BJ (cell line): ENCODE measurements around the gene TJP2. TPM values are rescaled to one million over a fixed set of nuclear protein-coding genes. Genes with fewer than 3 reads are reported as not detected.

Experiments used
- CTCF ChIA-PET: fragments of 350-600 bp; formaldehyde crosslinking; extraction: SDS; loops from one replicate; lab custom pipeline; 2021; ENCODE audit warnings: antibody characterized with exemption, inconsistent platforms; lab: Yijun Ruan, JAX
- POLR2A ChIA-PET: fragments of 300-600 bp; sonication (Branson Sonifier 250); formaldehyde crosslinking; extraction: SDS; loops from one replicate; lab custom pipeline; 2021; ENCODE audit warnings: antibody characterized with exemption; lab: Charles Lee
- DNase-seq: peaks from one replicate; pipeline ENCODE4 v3.0.0-alpha.2; 2011; ENCODE audit warnings: low read depth
- H3K27me3 ChIP-seq: 2 replicates; pipeline ENCODE4 v1.6.0; 2011; ENCODE audit warnings: low read length; ENCODE audit not compliant: control insufficient read depth, insufficient read depth
- H3K36me3 ChIP-seq: 2 replicates; pipeline ENCODE4 v1.5.1; 2011; ENCODE audit warnings: low read length; ENCODE audit not compliant: control insufficient read depth, insufficient read depth
- H3K4me3 ChIP-seq: 2 replicates; pipeline ENCODE4 v1.5.1; 2011; ENCODE audit warnings: low read depth, mild to moderate bottlenecking, control low read depth, low read length
- CTCF ChIP-seq: IDR thresholded peaks from 2 replicates; pipeline ENCODE4 v1.5.1; 2011; ENCODE audit warnings: low read depth, mild to moderate bottlenecking, control low read depth, inconsistent platforms, low read length, moderate library complexity; ENCODE audit not compliant: insufficient read depth
- polyA plus RNA-seq: library from polyadenylated mRNA; depleted of rRNA; stranded (reverse); fragments of >200 nt; gene quantifications from 2 replicates; pipeline ENCODE4 v1.2.3, GENCODE V29; 2011

The TJP2 gene
- polyA plus RNA-seq, 1 experiment: 5.6 TPM

- Histone ChIP-seq H3K4me3 (no peak overlapping the region), H3K36me3 (no peaks in the 10 kb centered on the region), H3K27me3 (no peaks in the 10 kb centered on the region)
- no peak for DNase-seq
- CTCF ChIA-PET: no interaction called here
- POLR2A ChIA-PET: no interaction called here
- TF ChIP-seq CTCF: no peak
Measured at GRCh38 chr9:69260161-69260560, 86.1 kb downstream of the TJP2 start.

DNA sequence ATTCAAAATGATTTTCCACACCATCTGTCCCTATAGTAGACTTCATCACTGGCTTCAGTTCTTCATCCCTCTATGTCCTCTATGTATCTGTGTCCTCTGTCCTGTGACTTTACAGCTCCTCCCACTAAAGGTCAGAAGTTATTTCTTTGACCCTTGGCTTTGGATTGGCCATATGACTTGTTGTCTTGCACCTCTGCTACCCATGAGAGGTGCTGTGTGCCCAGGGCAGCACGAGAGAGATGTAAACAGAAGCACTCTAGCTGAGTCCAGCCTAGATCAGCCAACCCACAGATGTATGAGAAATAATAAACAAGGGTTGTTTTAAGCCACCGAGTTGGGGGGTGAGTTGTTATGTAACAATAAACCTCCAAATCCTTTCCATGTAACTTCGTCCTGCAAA is 87.6 kb downstream of the TJP2 start:
- no peak for TF ChIP-seq CTCF
- CTCF ChIA-PET: interaction anchor here (1.1 kb wide), 1 partner anchor 10 kb away, joined by 5 read pairs; no protein-coding TSS in a partner anchor
- no peak for DNase-seq
- no peaks in the 10 kb centered on the region for H3K36me3 ChIP-seq
- POLR2A ChIA-PET: no interaction called here
- no peaks in the 10 kb centered on the region for H3K27me3 ChIP-seq
- no peak overlapping the region for H3K4me3 ChIP-seq

DNA sequence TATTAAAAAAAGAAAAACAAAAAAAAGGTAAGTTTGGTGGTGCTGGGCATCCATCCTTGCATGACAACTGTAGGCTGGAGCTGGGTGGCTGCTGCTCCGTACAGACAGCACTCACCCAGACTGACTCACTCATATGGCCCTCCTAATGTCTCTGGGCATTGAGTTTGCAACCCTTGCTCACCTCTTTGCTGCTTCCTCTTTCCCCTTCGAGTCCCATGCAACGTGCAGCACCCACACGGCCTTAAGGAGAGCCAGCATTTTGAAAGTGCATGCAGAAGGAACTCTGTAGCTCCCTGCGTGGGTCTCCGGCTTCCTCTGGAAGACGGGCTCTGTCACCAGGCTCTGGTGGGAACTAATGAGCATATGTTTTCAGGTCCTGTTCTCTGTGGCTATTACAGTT is 90.4 kb downstream of the TJP2 start:
- DNase-seq: no peak
- ChIA-PET POLR2A (no interaction called here), CTCF (interaction anchor here (1.2 kb wide), 1 partner anchor 107 kb away, joined by 3 read pairs; no protein-coding TSS in a partner anchor)
- TF ChIP-seq CTCF: no peak
- no peak overlapping the region for H3K4me3 ChIP-seq
- no peaks in the 10 kb centered on the region for H3K27me3 ChIP-seq
- no peaks in the 10 kb centered on the region for H3K36me3 ChIP-seq

GRCh38 chr9:69265891-69266290 is 91.8 kb downstream of the TJP2 start:
- no peak for TF ChIP-seq CTCF
- Histone ChIP-seq H3K27me3 (no peaks in the 10 kb centered on the region), H3K36me3 (no peaks in the 10 kb centered on the region), H3K4me3 (no peak overlapping the region)
- DNase-seq: no peak
- CTCF ChIA-PET: no interaction called here
- POLR2A ChIA-PET: interaction anchor here (0.5 kb wide), 1 partner anchor 26 kb away, joined by 9 read pairs; no protein-coding TSS in a partner anchor

- Histone ChIP-seq H3K4me3 (no peak overlapping the region), H3K27me3 (no peaks in the 10 kb centered on the region), H3K36me3 (no peaks in the 10 kb centered on the region)
- DNase-seq: no peak
- CTCF ChIA-PET: interaction anchor here (1.0 kb wide), 1 partner anchor 49 kb away, joined by 3 read pairs; no protein-coding TSS in a partner anchor
- no peak for TF ChIP-seq CTCF
- POLR2A ChIA-PET: no interaction called here
Measured at GRCh38 chr9:69272212-69272611, 98.1 kb downstream of the TJP2 start.
